WTC11 (cell line): ENCODE data around the gene PPARA. TPM values are rescaled to one million over a fixed set of nuclear protein-coding genes. Genes with fewer than 3 reads are reported as not detected.

Source experiments
- ATAC-seq: fragments of 200-7000 bp; cut with Tn5 transposase; 2 replicates; pipeline ENCODE4 v1.10.0; 2021; ENCODE audit warnings: mild to moderate bottlenecking, moderate library complexity
- CTCF ChIA-PET: fragments of 300-600 bp; sonication (Branson Sonifier 250); formaldehyde crosslinking; loops from one replicate; lab custom pipeline; 2021; ENCODE audit warnings: antibody characterized with exemption; lab: Charles Lee
- POLR2A ChIA-PET: fragments of 350-600 bp; sonication (Branson Sonifier 250); formaldehyde crosslinking; loops from one replicate; lab custom pipeline; 2021; ENCODE audit warnings: antibody characterized with exemption; lab: Charles Lee
- DNase-seq: peaks from one replicate; pipeline ENCODE4 v3.0.0; 2021; ENCODE audit warnings: low spot score
- H3K27ac Mint-ChIP-seq: 2 replicates; pipeline ENCODE4 v1.8.0; 2021; ENCODE audit warnings: mixed read lengths
- H3K27me3 Mint-ChIP-seq: 2 replicates; pipeline ENCODE4 v1.8.0; 2021; ENCODE audit warnings: low read depth, mild to moderate bottlenecking, moderate library complexity, mixed read lengths
- H3K36me3 Mint-ChIP-seq: 2 replicates; pipeline ENCODE4 v1.8.0; 2021; ENCODE audit warnings: mixed read lengths
- H3K4me1 Mint-ChIP-seq: 2 replicates; pipeline ENCODE4 v1.8.0; 2022; ENCODE audit warnings: mixed read lengths
- H3K4me3 Mint-ChIP-seq: 2 replicates; pipeline ENCODE4 v1.8.0; 2021; ENCODE audit warnings: mild to moderate bottlenecking, moderate library complexity, mixed read lengths
- H3K9me3 Mint-ChIP-seq: 2 replicates; pipeline ENCODE4 v1.8.0; 2021; ENCODE audit warnings: mixed read lengths
- CDX4 ChIP-seq: fragments of 250-450 bp; sonication (Bioruptor Pico); IDR thresholded peaks from 2 replicates; pipeline ENCODE4 v1.9.0; 2021; ENCODE audit warnings: moderate library complexity, mild to moderate bottlenecking, inconsistent platforms, borderline replicate concordance
- CREM ChIP-seq: sonication (generic); formaldehyde crosslinking; IDR thresholded peaks from 2 replicates; pipeline ENCODE4 v1.8.1; 2022; ENCODE audit warnings: mild to moderate bottlenecking, missing genetic modification reagents, moderate library complexity
- E2F4 ChIP-seq: sonication (generic); formaldehyde crosslinking; IDR thresholded peaks from 2 replicates; pipeline ENCODE4 v1.8.1; 2022; ENCODE audit warnings: low read depth, mild to moderate bottlenecking, moderate library complexity, missing genetic modification reagents, borderline replicate concordance
- FOXK1 ChIP-seq: sonication (generic); formaldehyde crosslinking; IDR thresholded peaks from 2 replicates; pipeline ENCODE4 v1.8.0; 2022; ENCODE audit warnings: mild to moderate bottlenecking, moderate library complexity, missing genetic modification reagents
- FOXP4 ChIP-seq: sonication (generic); formaldehyde crosslinking; IDR thresholded peaks from 2 replicates; pipeline ENCODE4 v1.8.0; 2022; ENCODE audit warnings: mild to moderate bottlenecking, missing genetic modification reagents
- GTF2I ChIP-seq: fragments of 250-450 bp; sonication (Bioruptor Pico); conservative IDR thresholded peaks from 2 replicates; pipeline ENCODE4 v1.4.0; 2021; ENCODE audit warnings: mild to moderate bottlenecking
- IRF1 ChIP-seq: sonication (generic); formaldehyde crosslinking; IDR thresholded peaks from 2 replicates; pipeline ENCODE4 v1.8.0; 2023; ENCODE audit warnings: missing genetic modification reagents
- KAT7 ChIP-seq: sonication (generic); formaldehyde crosslinking; IDR thresholded peaks from 2 replicates; pipeline ENCODE4 v1.8.1; 2023; ENCODE audit warnings: missing genetic modification reagents, mild to moderate bottlenecking, borderline replicate concordance
- NR1H2 ChIP-seq: sonication (generic); formaldehyde crosslinking; IDR thresholded peaks from 2 replicates; pipeline ENCODE4 v1.9.0; 2021; ENCODE audit warnings: mild to moderate bottlenecking, moderate library complexity, missing genetic modification reagents
- PRDM15 ChIP-seq: sonication (generic); formaldehyde crosslinking; IDR thresholded peaks from 2 replicates; pipeline ENCODE4 v1.8.0; 2022; ENCODE audit warnings: missing genetic modification reagents
- SMAD3 ChIP-seq: sonication (generic); formaldehyde crosslinking; IDR thresholded peaks from 2 replicates; pipeline ENCODE4 v1.8.0; 2022; ENCODE audit warnings: missing genetic modification reagents, mild to moderate bottlenecking, borderline replicate concordance
- USF1 ChIP-seq: sonication (generic); formaldehyde crosslinking; IDR thresholded peaks from 2 replicates; pipeline ENCODE4 v1.8.0; 2022; ENCODE audit warnings: mild to moderate bottlenecking, missing genetic modification reagents
- ZNF281 ChIP-seq: sonication (generic); formaldehyde crosslinking; IDR thresholded peaks from 2 replicates; pipeline ENCODE4 v1.8.0; 2023; ENCODE audit warnings: mild to moderate bottlenecking, missing genetic modification reagents
- total RNA-seq: library from RNA; stranded (reverse); gene quantifications from 3 replicates; pipeline ENCODE4 v1.2.3, GENCODE V29; 2021

Gene PPARA
- total RNA-seq, 1 experiment from 2014 or later, result 9.3 TPM

- ChIA-PET CTCF (no interaction called here), POLR2A (no interaction called here)
- DNase-seq, result no peak
- ATAC-seq, result no peak
- no peak overlapping the region for H3K27ac Mint-ChIP-seq
- no peaks in the 10 kb centered on the region for H3K36me3 Mint-ChIP-seq
- H3K4me1 Mint-ChIP-seq, result peaks cover 7% of the 10 kb centered on the region
- no peak for TF ChIP-seq IRF1 (CRISPR knock-in tag)
- no peak for TF ChIP-seq PRDM15 (CRISPR knock-in tag)
- TF ChIP-seq SMAD3 (CRISPR knock-in tag), result no peak
- peaks cover 31% of the 10 kb centered on the region for H3K27me3 Mint-ChIP-seq
- H3K9me3 Mint-ChIP-seq, result no peaks in the 10 kb centered on the region
- H3K4me3 Mint-ChIP-seq, result no peak overlapping the region
Observed at GRCh38 chr22:46145896-46146295, 4.4 kb upstream of the PPARA start.

GRCh38 chr22:46146329-46146728 lies 4.0 kb upstream of the PPARA start:
- Mint-ChIP-seq H3K36me3 (no peaks in the 10 kb centered on the region), H3K4me3 (no peak overlapping the region), H3K9me3 (no peaks in the 10 kb centered on the region), H3K27me3 (peaks cover 36% of the 10 kb centered on the region), H3K27ac (no peak overlapping the region), H3K4me1 (peaks cover 7% of the 10 kb centered on the region)
- ChIA-PET CTCF (interaction anchor here (2.2 kb wide), 1 partner anchor 140 kb away, joined by 7 read pairs; no protein-coding TSS in a partner anchor), POLR2A (no interaction called here)
- TF ChIP-seq NR1H2 (CRISPR knock-in tag) (no peak), FOXP4 (no peak), FOXK1 (CRISPR knock-in tag) (no peak), CREM (CRISPR knock-in tag) (no peak), E2F4 (no peak), ZNF281 (CRISPR knock-in tag) (no peak), GTF2I (no peak), KAT7 (CRISPR knock-in tag) (no peak), USF1 (CRISPR knock-in tag) (no peak), CDX4 (CRISPR knock-in tag) (no peak)
- DNase-seq (no peak), ATAC-seq (no peak)
